Cardiac muscle cell (in vitro differentiated cells and primary cell): ENCODE measurements around the gene ITFG1. TPM values are rescaled to one million over a fixed set of nuclear protein-coding genes. Genes with fewer than 3 reads are reported as not detected.

ENCODE experiments used
- DNase-seq, 2 donors: peaks; one replicate each; pipeline versions ENCODE4 v3.0.0 to v3.0.0-alpha.2; 2010 to 2017; ENCODE audit warnings: low read depth in 1 of 2, low spot score in 1 of 2
- H3K27ac ChIP-seq: fragments of 200-600 bp; sonication (generic); 2 replicates; pipeline ENCODE4 v1.5.1; 2016
- H3K27me3 ChIP-seq: fragments of 200-600 bp; sonication (generic); 2 replicates; pipeline ENCODE4 v1.6.0; 2016; ENCODE audit warnings: control low read depth
- H3K36me3 ChIP-seq: fragments of 200-600 bp; sonication (generic); 2 replicates; pipeline ENCODE4 v1.5.1; 2016; ENCODE audit warnings: control low read depth
- H3K4me1 ChIP-seq: fragments of 200-600 bp; sonication (generic); 2 replicates; pipeline ENCODE4 v1.8.1; 2017; ENCODE audit warnings: low read depth, mild to moderate bottlenecking, mixed run types
- H3K4me3 ChIP-seq: fragments of 200-600 bp; sonication (generic); 2 replicates; pipeline ENCODE4 v1.5.1; 2016; ENCODE audit warnings: mild to moderate bottlenecking
- H3K9me3 ChIP-seq: fragments of 200-600 bp; sonication (generic); 2 replicates; pipeline ENCODE4 v1.5.1; 2017; ENCODE audit warnings: low read depth, mild to moderate bottlenecking, control low read depth
- CTCF ChIP-seq: IDR thresholded peaks from 2 replicates; pipeline ENCODE4 v1.5.1; 2012; ENCODE audit warnings: low read depth, mild to moderate bottlenecking, low read length
- polyA plus RNA-seq: library from polyadenylated mRNA; unstranded; fragments of >200 nt; fragmentation: Nextera tagmentation; extraction: Ambion mirVana; gene quantifications from 2 replicates; pipeline ENCODE4 v1.2.1, GENCODE V29; 2016
- total RNA-seq: library from RNA; depleted of rRNA; stranded (reverse); fragments of >200 nt; gene quantifications from 2 replicates; pipeline ENCODE4 v1.2.3, GENCODE V29; 2016

ITFG1 gene
- total and polyA plus RNA-seq, 2 experiments from 2014 or later: 44.5 to 118 TPM

GRCh38 chr16:47490471-47490870 lies 29.6 kb upstream of the ITFG1 start:
- H3K4me3 ChIP-seq: no peak overlapping the region

GRCh38 chr16:47488051-47488450 lies 27.2 kb upstream of the ITFG1 start:
- Histone ChIP-seq H3K9me3 (no peaks in the 10 kb centered on the region), H3K4me3 (no peak overlapping the region), H3K27me3 (no peaks in the 10 kb centered on the region), H3K4me1 (no peaks in the 10 kb centered on the region), H3K36me3 (no peaks in the 10 kb centered on the region), H3K27ac (no peak overlapping the region)
- no peak for TF ChIP-seq CTCF
- no peak for DNase-seq

More at GRCh38 chr16:47490471-47490870, 29.6 kb upstream of the ITFG1 start:
- H3K27ac ChIP-seq: no peak overlapping the region
- H3K27me3 ChIP-seq: no peaks in the 10 kb centered on the region
- no peaks in the 10 kb centered on the region for H3K36me3 ChIP-seq
- TF ChIP-seq CTCF: no peak
- H3K9me3 ChIP-seq: no peaks in the 10 kb centered on the region
- DNase-seq: no peak
- H3K4me1 ChIP-seq: peaks cover under 1% of the 10 kb centered on the region

GRCh38 chr16:47486856-47487255 lies 26.0 kb upstream of the ITFG1 start:
- no peaks in the 10 kb centered on the region for H3K4me1 ChIP-seq
- no peaks in the 10 kb centered on the region for H3K36me3 ChIP-seq
- DNase-seq: no peak
- no peak overlapping the region for H3K27ac ChIP-seq
- H3K4me3 ChIP-seq: no peak overlapping the region
- no peaks in the 10 kb centered on the region for H3K27me3 ChIP-seq
- no peaks in the 10 kb centered on the region for H3K9me3 ChIP-seq
- no peak for TF ChIP-seq CTCF

GRCh38 chr16:47483616-47484015 lies 22.8 kb upstream of the ITFG1 start:
- H3K27me3 ChIP-seq: no peaks in the 10 kb centered on the region
- no peak for DNase-seq
- H3K4me3 ChIP-seq: no peak overlapping the region
- no peak overlapping the region for H3K27ac ChIP-seq
- no peak for TF ChIP-seq CTCF
- H3K9me3 ChIP-seq: no peaks in the 10 kb centered on the region
- H3K36me3 ChIP-seq: no peaks in the 10 kb centered on the region
- peaks cover under 1% of the 10 kb centered on the region for H3K4me1 ChIP-seq

- H3K27ac ChIP-seq: no peak overlapping the region
- no peak for TF ChIP-seq CTCF
- no peak overlapping the region for H3K4me3 ChIP-seq
- no peaks in the 10 kb centered on the region for H3K27me3 ChIP-seq
- DNase-seq: no peak
- H3K36me3 ChIP-seq: no peaks in the 10 kb centered on the region
- H3K4me1 ChIP-seq: peaks cover 14% of the 10 kb centered on the region
- no peaks in the 10 kb centered on the region for H3K9me3 ChIP-seq
Measured at GRCh38 chr16:47481698-47482374, 21.0 kb upstream of the ITFG1 start.
